Loucy (cell line): ENCODE results near the gene PHF21B.

Source experiments
- EZH2phosphoT487 ChIP-seq: fragments of 200-600 bp; IDR thresholded peaks from 2 replicates; pipeline ENCODE4 v1.6.1; 2018; ENCODE audit warnings: antibody characterized with exemption, mild to moderate bottlenecking, moderate library complexity, borderline replicate concordance
- TF ChIP-seq, protein P1 (sequence below): fragments of 200-600 bp; sonication (generic); conservative IDR thresholded peaks from 2 replicates; pipeline ENCODE4 v1.5.1; 2014; ENCODE audit warnings: mild to moderate bottlenecking, antibody characterized with exemption, low read length

DNA sequence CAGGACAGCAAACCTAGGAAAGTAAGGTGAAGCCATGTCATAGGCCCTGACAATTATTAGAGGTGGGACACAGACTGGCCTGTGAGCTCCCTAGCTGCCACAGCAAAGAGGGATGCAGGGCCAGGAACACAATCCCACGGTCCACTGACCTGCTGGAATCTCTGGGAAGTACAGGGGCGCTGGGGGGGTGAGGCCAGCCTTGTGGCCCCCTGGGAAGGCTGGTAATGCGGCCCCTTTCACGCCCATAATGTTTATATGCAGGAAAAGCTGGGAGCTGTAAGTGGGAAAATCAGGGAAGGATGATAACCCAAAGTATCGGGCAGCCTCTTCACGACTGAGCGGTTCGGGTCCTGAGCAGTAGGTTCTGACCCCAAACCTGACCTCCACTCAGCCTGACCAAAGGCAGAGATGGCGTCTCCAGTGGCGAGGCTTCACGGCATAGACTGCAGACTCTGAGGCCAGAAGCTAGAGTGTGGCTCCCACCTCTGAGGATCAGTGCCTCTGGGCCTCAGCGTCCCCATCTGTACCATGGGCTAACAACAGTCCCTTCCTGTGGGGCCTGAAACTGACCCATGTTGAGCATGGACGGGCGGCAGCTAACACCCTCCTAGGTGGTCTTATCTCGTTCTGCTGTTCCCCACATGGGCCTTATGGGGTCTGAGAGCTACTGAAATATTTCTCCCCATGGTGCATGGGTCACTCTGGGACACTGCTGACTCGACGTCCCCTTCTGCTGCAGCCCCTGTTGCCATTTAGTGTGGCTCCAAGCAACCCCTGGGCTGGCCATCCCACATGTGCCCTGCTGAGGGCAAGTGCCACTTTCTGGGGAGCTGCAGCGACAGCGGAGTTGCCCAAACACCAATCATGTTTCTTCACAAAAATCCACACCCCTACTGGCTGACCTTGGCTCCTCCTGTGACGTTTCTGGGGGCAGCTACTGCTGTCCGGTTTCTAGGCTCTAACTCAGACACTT, 101.8 kb downstream of the PHF21B start:
- TF ChIP-seq, protein P1, sequence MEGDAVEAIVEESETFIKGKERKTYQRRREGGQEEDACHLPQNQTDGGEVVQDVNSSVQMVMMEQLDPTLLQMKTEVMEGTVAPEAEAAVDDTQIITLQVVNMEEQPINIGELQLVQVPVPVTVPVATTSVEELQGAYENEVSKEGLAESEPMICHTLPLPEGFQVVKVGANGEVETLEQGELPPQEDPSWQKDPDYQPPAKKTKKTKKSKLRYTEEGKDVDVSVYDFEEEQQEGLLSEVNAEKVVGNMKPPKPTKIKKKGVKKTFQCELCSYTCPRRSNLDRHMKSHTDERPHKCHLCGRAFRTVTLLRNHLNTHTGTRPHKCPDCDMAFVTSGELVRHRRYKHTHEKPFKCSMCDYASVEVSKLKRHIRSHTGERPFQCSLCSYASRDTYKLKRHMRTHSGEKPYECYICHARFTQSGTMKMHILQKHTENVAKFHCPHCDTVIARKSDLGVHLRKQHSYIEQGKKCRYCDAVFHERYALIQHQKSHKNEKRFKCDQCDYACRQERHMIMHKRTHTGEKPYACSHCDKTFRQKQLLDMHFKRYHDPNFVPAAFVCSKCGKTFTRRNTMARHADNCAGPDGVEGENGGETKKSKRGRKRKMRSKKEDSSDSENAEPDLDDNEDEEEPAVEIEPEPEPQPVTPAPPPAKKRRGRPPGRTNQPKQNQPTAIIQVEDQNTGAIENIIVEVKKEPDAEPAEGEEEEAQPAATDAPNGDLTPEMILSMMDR, result no peak
- no peak for TF ChIP-seq EZH2phosphoT487
